ENCODE results near the gene PCDH15. TPM values are rescaled to one million over a fixed set of nuclear protein-coding genes. Genes with fewer than 3 reads are reported as not detected.

PCDH15 gene
- total RNA-seq, 2 experiments from 2014 or later, result not detected

DNA sequence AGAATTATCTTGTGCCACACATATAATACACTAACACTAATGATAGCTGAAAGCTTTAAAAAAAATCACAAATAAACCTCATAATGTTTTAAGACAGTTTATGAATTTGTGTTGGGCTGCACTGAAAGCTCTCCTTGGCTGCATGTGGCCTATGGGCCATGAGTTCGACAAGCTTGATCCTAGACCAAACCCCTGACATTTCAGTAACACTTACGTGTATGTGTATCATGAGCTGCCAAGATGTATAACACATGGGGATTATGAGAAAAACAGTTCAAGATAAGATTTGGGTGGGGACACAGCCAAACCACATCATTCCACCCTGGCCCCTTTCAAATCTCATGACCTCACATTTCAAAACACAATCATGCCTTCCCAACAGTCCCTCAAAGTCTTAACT is 823.8 kb downstream of the PCDH15 start:
- Histone ChIP-seq H3K4me2 (ENCODE audit: low read length) (no peak overlapping the region), H3K9me2 (ENCODE audit: insufficient read depth, low read length) (no peaks in the 10 kb centered on the region), H2AFZ (ENCODE audit: low read length) (no peak overlapping the region), H3K4me1 (ENCODE audit: insufficient read depth, low read length, poor library complexity, severe bottlenecking) (no peaks in the 10 kb centered on the region), H3K4me3 (ENCODE audit: low read depth, low read length, poor library complexity, severe bottlenecking) (no peak overlapping the region), H3K79me2 (ENCODE audit: insufficient read depth, low read depth, low read length) (no peaks in the 10 kb centered on the region), H4K20me1 (ENCODE audit: insufficient read depth, low read length) (no peaks in the 10 kb centered on the region), H3K27ac (ENCODE audit: low read depth, low read length, poor library complexity, severe bottlenecking) (no peak overlapping the region), H3K36me3 (ENCODE audit: insufficient read depth, low read length) (no peaks in the 10 kb centered on the region), H3K9me3 (ENCODE audit: low read length) (no peaks in the 10 kb centered on the region)
- POLR2A ChIA-PET, result interaction anchor here (1.1 kb wide), 1 partner anchor 17 kb away, joined by 3 read pairs; no protein-coding TSS in a partner anchor
- TF ChIP-seq EZH2phosphoT487 (IDR thresholded peaks at IDR 0.05; ENCODE audit: borderline replicate concordance, low read depth, low read length), result no peak
- CTCF ChIA-PET (ENCODE audit: unreplicated experiment), result no interaction called here
- no peak for DNase-seq (ENCODE audit: low spot score)
- BruUV-seq (replicated peaks), result no TSS peak
- intact Hi-C loops (cut with micrococcal nuclease; ENCODE audit: unreplicated experiment), result no loop called here

DNA sequence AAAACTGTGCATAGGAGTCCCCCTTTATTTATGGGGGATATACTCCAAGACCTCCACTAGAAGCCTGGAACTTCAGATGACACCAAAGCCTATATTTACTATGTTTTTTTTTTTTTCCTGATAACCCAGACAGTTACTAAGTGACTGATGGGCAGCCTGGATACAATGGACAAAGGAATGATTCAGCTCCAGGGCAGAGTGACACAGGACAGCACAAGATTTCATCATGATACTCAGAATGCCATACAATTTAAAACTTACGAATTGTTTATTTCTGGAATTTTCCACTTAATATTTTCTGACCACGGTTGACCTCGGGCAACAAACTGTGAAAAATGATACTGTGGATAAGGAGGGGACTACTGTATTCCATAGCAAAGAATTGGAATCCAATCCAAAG is 843.6 kb downstream of the PCDH15 start:
- TF ChIP-seq, protein P1, sequence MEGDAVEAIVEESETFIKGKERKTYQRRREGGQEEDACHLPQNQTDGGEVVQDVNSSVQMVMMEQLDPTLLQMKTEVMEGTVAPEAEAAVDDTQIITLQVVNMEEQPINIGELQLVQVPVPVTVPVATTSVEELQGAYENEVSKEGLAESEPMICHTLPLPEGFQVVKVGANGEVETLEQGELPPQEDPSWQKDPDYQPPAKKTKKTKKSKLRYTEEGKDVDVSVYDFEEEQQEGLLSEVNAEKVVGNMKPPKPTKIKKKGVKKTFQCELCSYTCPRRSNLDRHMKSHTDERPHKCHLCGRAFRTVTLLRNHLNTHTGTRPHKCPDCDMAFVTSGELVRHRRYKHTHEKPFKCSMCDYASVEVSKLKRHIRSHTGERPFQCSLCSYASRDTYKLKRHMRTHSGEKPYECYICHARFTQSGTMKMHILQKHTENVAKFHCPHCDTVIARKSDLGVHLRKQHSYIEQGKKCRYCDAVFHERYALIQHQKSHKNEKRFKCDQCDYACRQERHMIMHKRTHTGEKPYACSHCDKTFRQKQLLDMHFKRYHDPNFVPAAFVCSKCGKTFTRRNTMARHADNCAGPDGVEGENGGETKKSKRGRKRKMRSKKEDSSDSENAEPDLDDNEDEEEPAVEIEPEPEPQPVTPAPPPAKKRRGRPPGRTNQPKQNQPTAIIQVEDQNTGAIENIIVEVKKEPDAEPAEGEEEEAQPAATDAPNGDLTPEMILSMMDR (conservative IDR thresholded peaks at IDR 0.05; ENCODE audit: low read length), result no peak
- TF ChIP-seq EZH2phosphoT487 (IDR thresholded peaks at IDR 0.05; ENCODE audit: borderline replicate concordance, low read depth, low read length), result no peak
- Histone ChIP-seq H3K36me3 (ENCODE audit: insufficient read depth, low read length) (no peaks in the 10 kb centered on the region), H3K27ac (ENCODE audit: low read depth, low read length, poor library complexity, severe bottlenecking) (no peak overlapping the region), H3K4me1 (ENCODE audit: insufficient read depth, low read length, poor library complexity, severe bottlenecking) (no peaks in the 10 kb centered on the region), H3K9me3 (ENCODE audit: low read length) (no peaks in the 10 kb centered on the region), H4K20me1 (ENCODE audit: insufficient read depth, low read length) (no peaks in the 10 kb centered on the region), H3K79me2 (ENCODE audit: insufficient read depth, low read depth, low read length) (no peaks in the 10 kb centered on the region), H3K4me3 (ENCODE audit: low read depth, low read length, poor library complexity, severe bottlenecking) (no peak overlapping the region), H3K9me2 (ENCODE audit: insufficient read depth, low read length) (no peaks in the 10 kb centered on the region; the same call in 1 of the 2 replicates), H3K4me2 (ENCODE audit: low read length) (no peak overlapping the region), H2AFZ (ENCODE audit: low read length) (no peak overlapping the region)
- CTCF ChIA-PET (ENCODE audit: unreplicated experiment), result no interaction called here
- POLR2A ChIA-PET, result no interaction called here
- no peak for DNase-seq (ENCODE audit: low spot score)
- intact Hi-C loops (cut with micrococcal nuclease; ENCODE audit: unreplicated experiment), result no loop called here
- no TSS peak for BruUV-seq (replicated peaks)

DNA sequence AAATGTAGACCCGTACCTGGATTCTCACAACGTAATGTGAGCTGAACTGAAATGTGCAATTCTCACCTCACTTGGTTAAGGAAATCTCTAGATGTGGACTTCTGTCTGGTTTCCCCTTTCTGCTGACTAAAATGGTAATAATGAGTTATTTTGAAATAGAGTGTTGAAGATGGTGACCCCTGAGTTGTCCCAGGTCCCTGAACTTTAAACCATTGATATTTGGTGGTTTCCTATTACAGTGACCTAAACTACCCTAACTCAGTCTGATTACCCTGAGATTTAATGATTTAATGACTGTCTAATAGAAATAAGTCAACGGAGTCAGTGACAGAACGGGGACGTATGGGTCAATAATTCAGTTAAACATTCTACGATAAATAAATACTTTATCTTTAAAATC is 845.9 kb downstream of the PCDH15 start:
- no TSS peak for BruUV-seq (replicated peaks)
- Histone ChIP-seq H3K4me1 (ENCODE audit: insufficient read depth, low read length, poor library complexity, severe bottlenecking) (no peaks in the 10 kb centered on the region), H3K9me2 (ENCODE audit: insufficient read depth, low read length) (no peaks in the 10 kb centered on the region; the same call in 1 of the 2 replicates), H3K4me3 (ENCODE audit: low read depth, low read length, poor library complexity, severe bottlenecking) (no peak overlapping the region), H4K20me1 (ENCODE audit: insufficient read depth, low read length) (no peaks in the 10 kb centered on the region), H3K79me2 (ENCODE audit: insufficient read depth, low read depth, low read length) (no peaks in the 10 kb centered on the region), H3K27ac (ENCODE audit: low read depth, low read length, poor library complexity, severe bottlenecking) (no peak overlapping the region), H3K9me3 (ENCODE audit: low read length) (no peaks in the 10 kb centered on the region), H2AFZ (ENCODE audit: low read length) (no peak overlapping the region), H3K36me3 (ENCODE audit: insufficient read depth, low read length) (no peaks in the 10 kb centered on the region), H3K4me2 (ENCODE audit: low read length) (no peak overlapping the region)
- TF ChIP-seq, protein P1 (conservative IDR thresholded peaks at IDR 0.05; ENCODE audit: low read length), result no peak
- TF ChIP-seq EZH2phosphoT487 (IDR thresholded peaks at IDR 0.05; ENCODE audit: borderline replicate concordance, low read depth, low read length), result no peak
- CTCF ChIA-PET (ENCODE audit: unreplicated experiment), result no interaction called here
- intact Hi-C loops (cut with micrococcal nuclease; ENCODE audit: unreplicated experiment), result no loop called here
- POLR2A ChIA-PET, result no interaction called here
- no peak for DNase-seq (ENCODE audit: low spot score)

Data from OCI-LY7 (cell line).